OCI-LY1 (cell line): ENCODE results near the gene NEGR1.

ENCODE experiments used
- H2AFZ ChIP-seq: fragments of 200-600 bp; sonication (generic), shearing (Covaris generic); 2 replicates; pipeline ENCODE4 v1.6.0; 2014; ENCODE audit warnings: antibody characterized with exemption, mild to moderate bottlenecking, low read length
- H3F3A ChIP-seq: fragments of 200-600 bp; sonication (generic), shearing (Covaris generic); 2 replicates; pipeline ENCODE4 v1.6.0; 2014; ENCODE audit warnings: mild to moderate bottlenecking, antibody characterized with exemption, low read length, moderate library complexity; ENCODE audit not compliant: insufficient read depth
- H3K27ac ChIP-seq: fragments of 200-600 bp; sonication (generic); 2 replicates; pipeline ENCODE4 v1.5.1; 2014; ENCODE audit warnings: low read length, mixed run types, mild to moderate bottlenecking, low read depth; ENCODE audit not compliant: poor library complexity, severe bottlenecking
- H3K27me3 ChIP-seq: fragments of 200-600 bp; sonication (generic); 2 replicates; pipeline ENCODE4 v1.6.0; 2014; ENCODE audit warnings: antibody characterized with exemption, mild to moderate bottlenecking, low read length, moderate library complexity; ENCODE audit not compliant: insufficient read depth
- H3K36me3 ChIP-seq: fragments of 200-600 bp; sonication (generic); 2 replicates; pipeline ENCODE4 v1.6.1; 2014; ENCODE audit warnings: mild to moderate bottlenecking, antibody characterized with exemption, low read length, moderate library complexity, mixed read lengths; ENCODE audit not compliant: insufficient read depth
- H3K4me1 ChIP-seq: fragments of 200-600 bp; sonication (generic); 2 replicates; pipeline ENCODE4 v1.5.1; 2014; ENCODE audit warnings: mild to moderate bottlenecking, low read length, moderate library complexity; ENCODE audit not compliant: insufficient read depth, severe bottlenecking
- H3K4me2 ChIP-seq: fragments of 200-600 bp; sonication (generic), shearing (Covaris generic); 2 replicates; pipeline ENCODE4 v1.6.1; 2014; ENCODE audit warnings: low read length
- H3K4me3 ChIP-seq: fragments of 200-600 bp; sonication (generic); 2 replicates; pipeline ENCODE4 v1.5.1; 2014; ENCODE audit warnings: low read length, low read depth, mild to moderate bottlenecking, mixed read lengths; ENCODE audit not compliant: poor library complexity, severe bottlenecking
- H3K79me2 ChIP-seq: fragments of 200-600 bp; shearing (Covaris generic); 2 replicates; pipeline ENCODE4 v1.6.1; 2016; ENCODE audit warnings: mixed run types, low read length, mixed read lengths; ENCODE audit not compliant: insufficient read depth
- H3K9ac ChIP-seq: fragments of 200-600 bp; sonication (generic), shearing (Covaris generic); 2 replicates; pipeline ENCODE4 v1.6.1; 2014; ENCODE audit warnings: mild to moderate bottlenecking, low read length, mixed read lengths
- H3K9me2 ChIP-seq: fragments of 200-600 bp; sonication (generic), shearing (Covaris generic); 2 replicates; pipeline ENCODE4 v1.6.1; 2014; ENCODE audit warnings: low read depth, mild to moderate bottlenecking, low read length, mixed read lengths
- H3K9me3 ChIP-seq: fragments of 200-600 bp; shearing (Covaris generic); 2 replicates; pipeline ENCODE4 v1.6.1; 2014; ENCODE audit warnings: low read length, mixed read lengths
- H4K20me1 ChIP-seq: fragments of 200-600 bp; sonication (generic), shearing (Covaris generic); 2 replicates; pipeline ENCODE4 v1.6.0; 2016; ENCODE audit warnings: mild to moderate bottlenecking, low read length; ENCODE audit not compliant: insufficient read depth
- CTCF ChIP-seq: fragments of 200-600 bp; sonication (generic), shearing (Covaris generic); IDR thresholded peaks from 2 replicates; pipeline ENCODE4 v1.5.1; 2017; ENCODE audit warnings: mild to moderate bottlenecking, antibody characterized with exemption, low read length, moderate library complexity, mixed read lengths
- EZH2 ChIP-seq: fragments of 200-600 bp; sonication (generic), shearing (Covaris generic); IDR thresholded peaks from 2 replicates; pipeline ENCODE4 v1.8.0; 2017; ENCODE audit warnings: borderline replicate concordance, mixed run types, mild to moderate bottlenecking, antibody characterized with exemption, low read length, moderate library complexity, mixed read lengths

Gene NEGR1

GRCh38 chr1:71979882-71980281 is 302.5 kb downstream of the NEGR1 start:
- Histone ChIP-seq H3K27me3 (no peaks in the 10 kb centered on the region), H3K4me3 (no peak overlapping the region), H3K9me2 (no peaks in the 10 kb centered on the region), H2AFZ (no peak overlapping the region), H4K20me1 (no peaks in the 10 kb centered on the region), H3K27ac (no peak overlapping the region), H3K9me3 (no peaks in the 10 kb centered on the region), H3K79me2 (no peaks in the 10 kb centered on the region), H3K9ac (no peak overlapping the region), H3K36me3 (no peaks in the 10 kb centered on the region), H3K4me2 (no peak overlapping the region), H3K4me1 (no peaks in the 10 kb centered on the region), H3F3A (no peaks in the 10 kb centered on the region)
- TF ChIP-seq CTCF (no peak), EZH2 (no peak)

DNA sequence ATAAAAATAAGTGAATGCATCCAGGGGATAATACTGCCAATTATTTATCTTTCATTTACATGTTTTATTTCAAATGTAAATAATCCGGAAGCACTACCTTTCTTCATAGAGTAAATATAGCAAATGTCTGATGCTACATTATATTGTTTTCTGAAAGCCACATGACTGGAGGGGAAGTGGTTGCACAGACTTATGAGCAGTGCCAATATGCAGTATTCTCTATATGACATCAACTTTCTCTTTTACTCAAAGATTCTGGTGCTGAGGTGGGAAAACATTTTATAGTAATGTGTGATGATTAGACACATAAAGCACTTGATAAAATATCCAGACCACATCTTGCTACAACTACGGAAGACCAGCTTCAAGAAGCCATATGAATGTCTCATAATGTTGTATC is 314.7 kb downstream of the NEGR1 start:
- no peaks in the 10 kb centered on the region for H3F3A ChIP-seq
- TF ChIP-seq EZH2: no peak
- no peak for TF ChIP-seq CTCF
- H3K27ac ChIP-seq: no peak overlapping the region
- H3K9me2 ChIP-seq: no peaks in the 10 kb centered on the region
- no peaks in the 10 kb centered on the region for H3K27me3 ChIP-seq
- no peak overlapping the region for H3K4me3 ChIP-seq
- no peaks in the 10 kb centered on the region for H3K36me3 ChIP-seq
- H3K9me3 ChIP-seq: no peaks in the 10 kb centered on the region
- H3K4me1 ChIP-seq: peaks cover 13% of the 10 kb centered on the region
- H3K79me2 ChIP-seq: no peaks in the 10 kb centered on the region
- H3K4me2 ChIP-seq: no peak overlapping the region
- no peak overlapping the region; the same call in 1 of the 2 replicates for H2AFZ ChIP-seq
- no peak overlapping the region for H3K9ac ChIP-seq
- no peaks in the 10 kb centered on the region for H4K20me1 ChIP-seq

DNA sequence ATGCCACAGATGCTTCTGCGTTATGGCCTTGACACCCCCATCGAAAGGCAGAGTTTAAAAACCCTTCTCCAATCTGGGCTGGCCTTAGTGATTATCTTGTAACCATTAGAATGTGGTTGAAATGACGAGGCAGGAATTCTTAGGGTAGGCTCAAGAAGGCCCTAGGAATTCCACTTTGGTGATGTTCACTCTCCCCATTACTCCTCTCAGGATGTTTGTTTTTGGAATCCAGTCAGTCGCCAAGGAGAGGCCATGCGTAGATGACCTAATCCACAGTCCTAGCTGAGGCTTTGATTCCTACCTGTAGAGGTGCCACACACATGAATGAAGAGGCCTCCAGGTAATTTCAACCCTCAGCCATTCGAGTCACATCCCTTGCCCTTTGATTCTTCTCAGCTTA is 318.2 kb downstream of the NEGR1 start:
- Histone ChIP-seq H3K27ac (no peak overlapping the region), H3K36me3 (no peaks in the 10 kb centered on the region), H3K9ac (no peak overlapping the region), H3K4me1 (peaks cover 13% of the 10 kb centered on the region), H4K20me1 (no peaks in the 10 kb centered on the region), H3K9me2 (no peaks in the 10 kb centered on the region), H3K27me3 (no peaks in the 10 kb centered on the region), H3F3A (no peaks in the 10 kb centered on the region), H3K4me3 (no peak overlapping the region), H3K79me2 (no peaks in the 10 kb centered on the region), H3K4me2 (no peak overlapping the region), H3K9me3 (no peaks in the 10 kb centered on the region), H2AFZ (no peak overlapping the region)
- TF ChIP-seq CTCF (no peak), EZH2 (no peak)
